Measurements from ENCODE around the gene IRX3.
A peak's percentile ranks its signal among the peaks of the same experiment; 100 is the strongest.
"Not testable (repeated sequence)": the region's sequence is repeated elsewhere in the genome, so short reads cannot be mapped to it uniquely, and the experiment has no call there.

Gene IRX3

DNA sequence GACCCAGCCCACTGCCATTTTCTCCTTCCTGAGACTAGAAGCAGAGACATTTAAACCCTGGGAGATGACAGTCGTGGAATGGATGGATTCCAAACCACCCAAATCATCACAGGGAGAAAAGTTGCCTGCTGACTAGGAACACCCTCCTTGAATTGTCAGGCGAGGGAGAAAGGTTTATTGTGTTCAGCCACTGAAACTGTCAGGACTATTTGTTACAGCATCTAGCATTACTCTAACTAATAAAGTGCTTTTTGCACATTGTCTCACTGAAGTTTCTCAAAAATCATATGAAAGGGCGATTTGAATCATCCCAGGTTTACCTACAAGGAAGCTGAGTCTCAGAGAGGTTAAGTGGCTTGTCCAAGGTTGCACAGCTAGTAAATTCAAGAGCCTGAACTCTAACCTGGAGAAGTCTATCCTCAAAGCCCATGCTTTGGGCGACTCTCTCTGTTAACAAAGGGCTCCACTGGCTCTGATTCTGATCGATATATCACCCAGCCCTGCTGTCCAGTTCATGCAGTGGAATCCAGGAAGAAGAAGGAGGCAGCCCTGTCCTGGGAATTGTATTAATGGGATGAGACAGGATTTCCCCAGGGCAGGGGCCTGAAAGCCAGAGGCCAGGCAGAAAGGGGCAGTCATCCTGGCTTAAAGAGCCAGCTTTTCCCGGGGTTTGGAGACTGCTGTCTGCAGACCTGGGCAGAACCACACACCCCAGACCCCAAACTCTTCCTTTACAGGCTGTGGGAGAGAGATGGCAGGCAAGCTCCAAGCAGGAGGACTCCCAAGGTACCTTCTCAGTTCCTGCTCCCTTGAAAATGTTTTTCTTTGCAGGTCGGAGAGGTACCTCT, 37.5 kb downstream of the IRX3 start:
- no peak overlapping the region for H3K27ac ChIP-seq (ENCODE audit: low read depth, low read length)
- peaks cover 0 to 12% (median 2%) of the 10 kb centered on the region in 5 donors for H3K27me3 ChIP-seq (ENCODE audit: control insufficient read depth in 5 of 5, insufficient read depth in 4 of 5, low read length in 5 of 5)

DNA sequence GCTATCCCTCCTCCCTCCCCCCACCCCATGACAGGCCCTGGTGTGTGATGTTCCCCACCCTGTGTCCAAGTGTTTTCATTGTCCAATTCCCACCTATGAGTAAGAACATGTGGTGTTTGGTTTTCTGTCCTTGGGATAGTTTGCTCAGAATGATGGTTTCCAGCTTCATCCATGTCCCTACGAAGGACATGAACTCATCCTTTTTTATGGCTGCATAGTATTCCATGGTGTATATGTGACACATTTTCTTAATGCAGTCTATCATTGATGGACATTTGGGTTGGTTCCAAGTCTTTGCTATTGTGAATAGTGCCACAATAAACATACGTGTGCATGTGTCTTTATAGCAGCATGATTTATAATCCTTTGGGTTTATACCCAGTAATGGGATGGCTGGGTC, 38.9 kb downstream of the IRX3 start:
- H3K9me3 ChIP-seq (ENCODE audit: control insufficient read depth in 5 of 5, low read length in 5 of 5); H3K36me3 ChIP-seq (ENCODE audit: control insufficient read depth in 5 of 5, insufficient read depth in 5 of 5, low read length in 5 of 5); H3K9ac ChIP-seq (ENCODE audit: low read length in 5 of 5); H3K4me1 ChIP-seq (ENCODE audit: control insufficient read depth in 5 of 5, insufficient read depth in 5 of 5, low read length in 5 of 5); H3K27ac ChIP-seq (ENCODE audit: low read depth, low read length); H3K4me3 ChIP-seq (ENCODE audit: low read depth in 1 of 5, low read length in 5 of 5): not testable (repeated sequence)
- H3K27me3 ChIP-seq (ENCODE audit: control insufficient read depth in 5 of 5, insufficient read depth in 4 of 5, low read length in 5 of 5) = peaks cover 0 to 13% (median 5%) of the 10 kb centered on the region in 5 donors

More for the DNA sequence above, 37.5 kb downstream of the IRX3 start:
- no peak overlapping the region for H3K4me3 ChIP-seq (ENCODE audit: low read depth in 1 of 5, low read length in 5 of 5)
- H3K4me1 ChIP-seq (ENCODE audit: control insufficient read depth in 5 of 5, insufficient read depth in 5 of 5, low read length in 5 of 5) = no peaks in the 10 kb centered on the region
- H3K36me3 ChIP-seq (ENCODE audit: control insufficient read depth in 5 of 5, insufficient read depth in 5 of 5, low read length in 5 of 5) = no peaks in the 10 kb centered on the region
- peaks cover 0 to 3% (median 0%) of the 10 kb centered on the region in 5 donors for H3K9me3 ChIP-seq (ENCODE audit: control insufficient read depth in 5 of 5, low read length in 5 of 5)
- no peak overlapping the region for H3K9ac ChIP-seq (ENCODE audit: low read length in 5 of 5)

DNA sequence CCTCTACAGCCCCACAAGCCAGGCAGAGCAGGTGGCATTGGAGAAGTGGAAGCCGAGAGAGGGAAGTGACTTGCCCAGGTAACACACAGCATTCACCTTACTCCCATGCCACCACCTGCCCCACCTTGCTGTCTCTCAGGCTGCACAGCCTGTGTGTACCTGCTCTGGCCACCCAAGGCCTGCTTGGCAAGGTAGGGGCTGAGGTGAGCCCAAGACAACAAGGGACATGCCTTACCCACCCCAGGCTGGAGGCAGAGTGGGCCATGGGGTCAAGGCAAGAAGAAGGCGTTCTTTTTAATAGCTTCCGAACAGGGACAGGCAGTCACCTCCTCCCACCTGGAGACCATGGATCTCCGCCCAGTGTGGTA, 40.1 kb downstream of the IRX3 start:
- H3K27me3 ChIP-seq (ENCODE audit: control insufficient read depth in 5 of 5, insufficient read depth in 4 of 5, low read length in 5 of 5) = peaks cover 0 to 13% (median 5%) of the 10 kb centered on the region in 5 donors
- H3K9me3 ChIP-seq (ENCODE audit: control insufficient read depth in 5 of 5, low read length in 5 of 5) = peaks cover 0 to 3% (median 0%) of the 10 kb centered on the region in 5 donors
- no peak overlapping the region for H3K4me3 ChIP-seq (ENCODE audit: low read depth in 1 of 5, low read length in 5 of 5)
- no peak overlapping the region for H3K27ac ChIP-seq (ENCODE audit: low read depth, low read length)
- H3K36me3 ChIP-seq (ENCODE audit: control insufficient read depth in 5 of 5, insufficient read depth in 5 of 5, low read length in 5 of 5) = no peaks in the 10 kb centered on the region
- no peaks in the 10 kb centered on the region for H3K4me1 ChIP-seq (ENCODE audit: control insufficient read depth in 5 of 5, insufficient read depth in 5 of 5, low read length in 5 of 5)
- H3K9ac ChIP-seq (ENCODE audit: low read length in 5 of 5) = no peak overlapping the region

DNA sequence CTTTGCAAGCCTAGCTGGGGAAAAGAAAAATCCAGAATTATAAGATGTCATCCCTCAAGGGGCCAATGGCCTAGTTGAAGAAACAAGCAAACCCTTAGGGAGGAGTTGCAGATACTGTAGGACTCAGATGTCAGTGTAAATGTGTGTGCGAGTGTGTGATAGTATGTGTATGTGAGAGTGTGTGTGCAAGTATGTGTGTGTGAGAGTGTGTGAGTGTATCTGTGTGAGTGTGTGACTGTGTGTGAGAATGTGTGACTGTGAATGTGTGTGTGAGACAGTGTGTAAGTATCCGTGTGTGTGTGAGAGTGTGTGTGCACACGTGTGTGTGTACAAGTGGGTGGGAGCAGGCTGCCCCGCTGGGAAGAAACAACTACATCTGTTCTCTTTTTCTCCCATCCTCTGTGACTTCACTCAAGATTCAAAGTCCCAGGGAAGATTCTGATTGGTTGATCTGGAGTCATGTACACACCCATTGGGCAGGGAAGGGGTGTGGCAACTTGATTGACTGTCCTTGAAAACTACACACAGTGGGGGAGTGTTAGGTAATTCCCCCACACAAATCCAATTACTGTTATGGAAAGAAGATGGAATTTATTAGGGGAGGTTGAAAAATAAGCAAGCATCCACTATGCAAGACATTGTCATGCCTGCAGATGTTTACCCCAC, 40.7 kb downstream of the IRX3 start:
- Histone ChIP-seq H3K9me3 (ENCODE audit: control insufficient read depth in 5 of 5, low read length in 5 of 5) (peaks cover 0 to 3% (median 0%) of the 10 kb centered on the region in 5 donors), H3K27me3 (ENCODE audit: control insufficient read depth in 5 of 5, insufficient read depth in 4 of 5, low read length in 5 of 5) (peaks cover 0 to 13% (median 5%) of the 10 kb centered on the region in 5 donors), H3K4me1 (ENCODE audit: control insufficient read depth in 5 of 5, insufficient read depth in 5 of 5, low read length in 5 of 5) (peaks cover 0 to under 1% (median 0%) of the 10 kb centered on the region in 5 donors), H3K27ac (ENCODE audit: low read depth, low read length) (no peak overlapping the region), H3K4me3 (ENCODE audit: low read depth in 1 of 5, low read length in 5 of 5) (no peak overlapping the region), H3K36me3 (ENCODE audit: control insufficient read depth in 5 of 5, insufficient read depth in 5 of 5, low read length in 5 of 5) (no peaks in the 10 kb centered on the region), H3K9ac (ENCODE audit: low read length in 5 of 5) (no peak overlapping the region)

DNA sequence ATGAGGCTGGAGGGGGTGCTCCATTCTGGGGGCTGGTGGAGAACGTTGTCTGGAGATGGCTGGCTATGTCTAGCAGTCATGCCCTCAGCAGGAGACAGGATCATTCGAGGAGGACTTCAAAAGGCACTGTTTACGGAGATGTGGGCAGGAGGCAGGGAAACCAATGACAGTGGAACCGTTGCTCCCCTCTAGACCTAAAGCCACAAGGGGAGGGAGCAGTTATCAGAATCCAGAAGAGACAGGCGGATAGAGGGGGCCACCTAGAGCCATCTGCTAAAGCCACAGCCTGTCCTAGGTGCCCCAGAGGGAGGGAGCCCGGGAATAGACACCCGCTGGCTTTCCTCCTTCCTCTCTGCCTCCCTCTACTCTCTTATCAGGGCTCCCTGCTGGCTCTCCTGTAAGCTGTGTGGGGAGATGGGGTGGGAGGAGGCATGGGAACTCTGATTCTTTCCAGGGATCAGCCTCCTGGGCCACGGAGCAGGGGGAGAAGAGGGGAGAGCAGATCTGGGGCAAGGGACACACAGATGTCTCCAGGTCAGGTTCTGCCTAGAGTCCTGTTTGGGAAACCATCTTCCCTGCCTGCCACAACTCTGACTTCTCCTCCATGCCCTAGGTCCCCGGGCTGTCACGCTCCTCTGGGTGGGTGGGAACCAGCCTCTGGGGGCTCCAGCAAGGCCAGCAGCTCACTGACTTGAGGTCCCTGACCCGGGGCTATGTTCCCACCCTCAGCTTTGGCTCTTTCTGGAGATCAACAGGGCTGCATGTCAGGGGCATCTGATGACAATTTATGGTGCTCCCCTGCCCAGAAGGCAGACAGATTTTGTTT, 42.3 kb downstream of the IRX3 start:
- no peaks in the 10 kb centered on the region for H3K36me3 ChIP-seq (ENCODE audit: control insufficient read depth in 5 of 5, insufficient read depth in 5 of 5, low read length in 5 of 5)
- no peak overlapping the region for H3K27ac ChIP-seq (ENCODE audit: low read depth, low read length)
- H3K4me3 ChIP-seq (ENCODE audit: low read depth in 1 of 5, low read length in 5 of 5) = no peak overlapping the region
- H3K9me3 ChIP-seq (ENCODE audit: control insufficient read depth in 5 of 5, low read length in 5 of 5) = peaks cover 0 to 3% (median 0%) of the 10 kb centered on the region in 5 donors
- peaks cover 0 to 16% (median 7%) of the 10 kb centered on the region in 5 donors for H3K4me1 ChIP-seq (ENCODE audit: control insufficient read depth in 5 of 5, insufficient read depth in 5 of 5, low read length in 5 of 5)
- H3K9ac ChIP-seq (ENCODE audit: low read length in 5 of 5) = no peak overlapping the region
- peaks cover 0 to 8% (median 5%) of the 10 kb centered on the region in 5 donors for H3K27me3 ChIP-seq (ENCODE audit: control insufficient read depth in 5 of 5, insufficient read depth in 4 of 5, low read length in 5 of 5)

DNA sequence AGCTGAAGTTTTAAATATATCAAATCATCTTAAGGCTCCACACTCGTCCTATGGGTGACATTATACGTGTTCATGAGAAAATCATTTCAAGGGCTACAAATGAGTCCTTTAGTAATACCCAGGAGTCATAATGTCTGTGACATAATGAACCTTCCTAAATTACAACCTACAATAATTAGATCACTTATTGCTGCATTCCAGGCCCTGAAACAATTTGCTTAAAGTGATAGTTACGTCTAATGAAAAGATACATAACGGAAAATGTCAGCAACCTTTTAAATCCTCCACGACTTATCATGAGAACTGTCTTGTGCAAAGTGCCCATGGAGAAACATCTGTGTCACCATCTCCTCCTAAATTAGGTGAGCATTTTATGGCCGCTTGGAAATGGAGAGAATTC, 43.4 kb downstream of the IRX3 start:
- no peak overlapping the region for H3K9ac ChIP-seq (ENCODE audit: low read length in 5 of 5)
- no peaks in the 10 kb centered on the region for H3K36me3 ChIP-seq (ENCODE audit: control insufficient read depth in 5 of 5, insufficient read depth in 5 of 5, low read length in 5 of 5)
- no peak overlapping the region for H3K4me3 ChIP-seq (ENCODE audit: low read depth in 1 of 5, low read length in 5 of 5)
- H3K4me1 ChIP-seq (ENCODE audit: control insufficient read depth in 5 of 5, insufficient read depth in 5 of 5, low read length in 5 of 5) = peaks cover 0 to 18% (median 7%) of the 10 kb centered on the region in 5 donors
- peaks cover 0 to 7% (median 5%) of the 10 kb centered on the region in 5 donors for H3K27me3 ChIP-seq (ENCODE audit: control insufficient read depth in 5 of 5, insufficient read depth in 4 of 5, low read length in 5 of 5)
- peaks cover 0 to 3% (median 0%) of the 10 kb centered on the region in 5 donors for H3K9me3 ChIP-seq (ENCODE audit: control insufficient read depth in 5 of 5, low read length in 5 of 5)
- no peak overlapping the region for H3K27ac ChIP-seq (ENCODE audit: low read depth, low read length)

DNA sequence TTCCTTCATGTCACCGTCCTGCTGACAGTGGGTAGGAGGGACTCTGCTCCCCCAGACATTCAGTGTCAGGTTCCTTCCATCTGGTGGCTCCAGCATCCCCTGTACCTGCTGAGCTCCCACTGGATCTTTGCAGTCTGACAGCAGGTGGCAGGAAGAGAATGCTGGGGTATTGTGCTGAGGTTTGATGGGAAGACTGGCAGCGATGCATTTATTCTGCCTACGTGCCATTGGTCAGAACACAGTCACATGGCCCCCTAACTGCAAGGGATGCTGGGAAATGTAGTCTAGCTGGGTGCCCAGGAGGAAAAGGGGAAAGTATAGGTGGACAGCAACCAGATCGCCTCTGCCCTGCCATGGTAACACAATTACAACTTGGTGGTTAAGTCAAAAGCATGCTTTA, 44.4 kb downstream of the IRX3 start:
- H3K9ac ChIP-seq (ENCODE audit: low read length in 5 of 5) = no peak overlapping the region

DNA sequence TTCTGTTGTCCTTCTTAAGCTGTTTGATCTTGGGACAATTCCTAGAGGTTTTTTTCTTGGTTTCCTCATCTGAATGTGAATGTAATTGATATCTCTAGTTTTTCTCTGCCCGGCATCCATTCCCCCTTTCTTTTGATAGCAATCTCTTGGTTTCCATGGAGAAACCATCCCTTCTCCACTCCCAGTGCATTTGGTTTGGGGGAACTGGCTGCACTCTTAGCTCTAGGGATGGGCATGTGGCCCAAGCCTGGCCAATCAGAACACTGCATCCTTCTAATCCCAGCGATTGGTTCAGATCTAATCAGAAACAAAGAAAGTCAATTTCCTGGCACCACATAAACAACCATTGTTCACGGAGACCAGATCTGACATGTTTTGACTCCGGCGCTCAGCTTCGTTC, 45.1 kb downstream of the IRX3 start:
- peaks cover 0 to 3% (median 0%) of the 10 kb centered on the region in 5 donors for H3K9me3 ChIP-seq (ENCODE audit: control insufficient read depth in 5 of 5, low read length in 5 of 5)

More for the DNA sequence above, 44.4 kb downstream of the IRX3 start:
- Histone ChIP-seq H3K4me1 (ENCODE audit: control insufficient read depth in 5 of 5, insufficient read depth in 5 of 5, low read length in 5 of 5) (peaks cover 0 to 18% (median 7%) of the 10 kb centered on the region in 5 donors), H3K36me3 (ENCODE audit: control insufficient read depth in 5 of 5, insufficient read depth in 5 of 5, low read length in 5 of 5) (no peaks in the 10 kb centered on the region), H3K9me3 (ENCODE audit: control insufficient read depth in 5 of 5, low read length in 5 of 5) (peaks cover 0 to 3% (median 0%) of the 10 kb centered on the region in 5 donors), H3K27me3 (ENCODE audit: control insufficient read depth in 5 of 5, insufficient read depth in 4 of 5, low read length in 5 of 5) (peaks cover 0 to 7% (median 5%) of the 10 kb centered on the region in 5 donors), H3K4me3 (ENCODE audit: low read depth in 1 of 5, low read length in 5 of 5) (no peak overlapping the region), H3K27ac (ENCODE audit: low read depth, low read length) (no peak overlapping the region)

DNA sequence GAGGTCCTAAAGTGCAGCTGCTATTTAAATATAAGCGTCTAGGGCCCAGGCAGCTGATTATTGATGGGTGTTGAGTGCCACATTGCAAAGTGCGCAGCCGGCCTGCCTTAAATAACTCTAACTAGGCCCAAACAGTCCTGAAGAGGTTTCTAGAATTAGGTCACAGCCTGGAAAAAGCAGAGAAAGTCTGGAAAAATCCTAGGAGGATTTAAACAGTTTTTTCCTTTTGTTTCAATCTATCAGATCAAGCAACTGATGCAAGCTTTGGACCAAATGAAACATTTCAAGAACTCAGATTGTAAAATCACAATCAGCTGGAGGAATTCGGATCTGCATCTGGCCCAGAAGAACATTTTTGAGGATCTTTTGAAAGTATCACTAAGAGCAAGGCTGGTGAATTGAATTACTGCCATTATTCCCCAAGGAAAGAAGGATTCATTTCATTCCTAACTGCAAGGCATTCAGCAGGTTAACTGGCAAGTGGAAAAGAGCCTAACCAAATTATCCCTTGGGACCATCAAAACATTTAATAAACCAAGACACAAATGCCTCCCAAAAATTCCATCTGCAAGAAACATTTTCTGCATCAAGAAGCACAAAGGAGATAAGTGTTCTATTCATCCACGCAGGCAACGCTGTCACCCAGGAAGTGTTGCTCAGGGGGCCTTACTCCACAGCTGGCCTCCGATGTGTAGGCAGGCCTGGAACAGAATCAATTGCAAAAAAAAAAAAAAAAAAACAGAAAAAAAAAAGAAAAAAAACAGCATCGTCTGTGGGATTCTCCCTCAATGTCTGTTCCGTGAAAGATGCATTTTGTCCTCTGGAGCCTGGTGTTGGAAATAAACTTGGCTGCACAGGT, 46.1 kb downstream of the IRX3 start:
- H3K27ac ChIP-seq (ENCODE audit: low read depth, low read length) = peak overlapping the region; percentile 35
- peaks cover 0 to 18% (median 7%) of the 10 kb centered on the region in 5 donors for H3K4me1 ChIP-seq (ENCODE audit: control insufficient read depth in 5 of 5, insufficient read depth in 5 of 5, low read length in 5 of 5)
- no peak overlapping the region for H3K4me3 ChIP-seq (ENCODE audit: low read depth in 1 of 5, low read length in 5 of 5)
- no peak overlapping the region for H3K9ac ChIP-seq (ENCODE audit: low read length in 5 of 5)
- no peaks in the 10 kb centered on the region for H3K36me3 ChIP-seq (ENCODE audit: control insufficient read depth in 5 of 5, insufficient read depth in 5 of 5, low read length in 5 of 5)
- H3K27me3 ChIP-seq (ENCODE audit: control insufficient read depth in 5 of 5, insufficient read depth in 4 of 5, low read length in 5 of 5) = peaks cover 0 to 7% (median 5%) of the 10 kb centered on the region in 5 donors
- H3K9me3 ChIP-seq (ENCODE audit: control insufficient read depth in 5 of 5, low read length in 5 of 5) = no peaks in the 10 kb centered on the region

More for the DNA sequence above, 45.1 kb downstream of the IRX3 start:
- Histone ChIP-seq H3K36me3 (ENCODE audit: control insufficient read depth in 5 of 5, insufficient read depth in 5 of 5, low read length in 5 of 5) (no peaks in the 10 kb centered on the region), H3K27me3 (ENCODE audit: control insufficient read depth in 5 of 5, insufficient read depth in 4 of 5, low read length in 5 of 5) (peaks cover 0 to 7% (median 5%) of the 10 kb centered on the region in 5 donors), H3K9ac (ENCODE audit: low read length in 5 of 5) (no peak overlapping the region), H3K27ac (ENCODE audit: low read depth, low read length) (no peak overlapping the region), H3K4me1 (ENCODE audit: control insufficient read depth in 5 of 5, insufficient read depth in 5 of 5, low read length in 5 of 5) (peaks cover 0 to 18% (median 7%) of the 10 kb centered on the region in 5 donors), H3K4me3 (ENCODE audit: low read depth in 1 of 5, low read length in 5 of 5) (no peak overlapping the region)
